GM18870 (cell line): ENCODE results near the gene RNU6-9.

Experiments
- ATAC-seq: cut with Tn5 transposase; IDR thresholded peaks from one replicate; pipeline ENCODE4 v1.9.1; 2021; ENCODE audit warnings: moderate library complexity; ENCODE audit not compliant: unreplicated experiment

RNU6-9 gene

DNA sequence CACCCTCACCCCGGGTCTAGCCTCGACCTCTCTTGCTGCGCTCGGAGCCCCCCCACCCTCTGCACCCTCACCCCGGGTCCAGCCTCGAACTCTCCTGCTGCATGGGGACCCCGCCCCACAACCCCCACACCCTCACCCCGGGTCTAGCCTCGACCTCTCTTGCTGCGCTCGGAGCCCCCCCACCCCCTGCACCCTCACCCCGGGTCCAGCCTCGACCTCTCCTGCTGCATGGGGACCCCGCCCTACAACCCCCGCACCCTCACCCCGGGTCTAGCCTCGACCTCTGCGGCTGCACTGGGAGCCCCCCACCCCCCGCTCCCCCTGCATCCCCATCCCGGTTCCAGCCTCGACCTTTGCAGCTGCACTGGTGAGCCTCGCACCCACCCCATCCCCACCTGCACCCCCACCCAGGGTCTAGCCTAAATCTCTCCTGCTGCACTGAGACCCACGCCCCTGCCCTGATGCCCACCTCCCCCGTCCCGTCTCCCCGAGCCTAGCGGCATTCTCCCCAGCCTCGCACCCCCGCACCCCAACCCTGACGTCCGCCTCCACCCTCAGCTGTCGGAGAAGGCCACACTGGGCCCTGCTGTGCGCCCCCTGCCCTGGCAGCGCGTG lies 32.0 kb upstream of the RNU6-9 start:
- no peak for ATAC-seq

- no peak for ATAC-seq
Observed at GRCh38 chr19:861756-862580, 31.3 kb upstream of the RNU6-9 start.

DNA sequence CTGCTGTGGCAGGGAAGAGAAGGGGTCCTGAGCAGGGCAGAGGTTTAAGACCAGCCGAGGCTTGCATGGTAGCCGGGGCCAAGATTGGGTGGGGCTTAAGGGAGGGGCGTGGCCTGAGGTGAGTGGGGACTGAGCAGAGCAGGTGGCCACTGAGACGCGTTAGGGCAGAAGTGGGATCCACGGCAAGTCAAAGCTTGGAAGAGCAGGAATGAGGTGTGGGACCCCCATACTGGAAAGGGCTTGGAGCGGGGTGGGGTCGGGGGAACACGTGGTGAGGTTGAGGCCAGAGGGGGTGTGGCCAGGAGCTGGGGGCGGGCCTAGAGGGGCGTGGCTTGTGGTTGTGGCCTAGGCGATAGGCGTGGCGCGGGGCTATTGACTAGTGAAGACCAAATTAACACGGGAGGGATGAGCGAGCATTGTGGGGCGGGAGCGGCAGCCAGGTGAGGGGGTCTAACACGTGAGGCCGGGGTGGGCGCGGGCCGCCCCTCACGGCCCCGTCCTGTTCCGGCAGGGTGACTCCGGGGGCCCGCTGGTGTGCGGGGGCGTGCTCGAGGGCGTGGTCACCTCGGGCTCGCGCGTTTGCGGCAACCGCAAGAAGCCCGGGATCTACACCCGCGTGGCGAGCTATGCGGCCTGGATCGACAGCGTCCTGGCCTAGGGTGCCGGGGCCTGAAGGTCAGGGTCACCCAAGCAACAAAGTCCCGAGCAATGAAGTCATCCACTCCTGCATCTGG lies 30.5 kb upstream of the RNU6-9 start:
- no peak for ATAC-seq

- ATAC-seq, result no peak
Observed at GRCh38 chr19:863315-863620, 30.0 kb upstream of the RNU6-9 start.

DNA sequence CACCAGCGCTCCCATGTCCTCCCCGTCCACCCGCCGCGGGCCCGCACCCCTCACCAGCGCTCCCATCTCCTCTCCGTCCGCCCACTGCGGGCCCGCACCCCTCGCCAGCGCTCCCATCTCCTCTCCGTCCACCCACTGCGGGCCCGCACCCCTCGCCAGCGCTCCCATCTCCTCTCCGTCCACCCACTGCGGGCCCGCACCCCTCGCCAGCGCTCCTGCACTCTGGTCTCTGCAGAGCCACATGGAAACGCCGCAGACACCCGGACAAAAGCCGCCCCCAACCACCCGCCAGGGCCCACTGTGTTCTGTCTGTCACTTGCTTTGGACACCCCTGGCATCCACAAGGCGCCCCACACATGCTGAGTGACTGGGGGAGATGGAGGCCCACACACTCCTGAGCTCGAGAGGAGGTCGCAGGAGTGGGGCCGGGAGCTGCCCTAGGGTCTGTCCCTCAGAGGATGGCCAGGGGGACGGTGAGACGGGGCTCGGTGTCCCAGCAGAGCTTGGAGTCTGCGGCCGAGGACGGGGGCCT lies 26.4 kb upstream of the RNU6-9 start:
- no peak for ATAC-seq

GRCh38 chr19:867301-867793 lies 25.9 kb upstream of the RNU6-9 start:
- ATAC-seq, result no peak

DNA sequence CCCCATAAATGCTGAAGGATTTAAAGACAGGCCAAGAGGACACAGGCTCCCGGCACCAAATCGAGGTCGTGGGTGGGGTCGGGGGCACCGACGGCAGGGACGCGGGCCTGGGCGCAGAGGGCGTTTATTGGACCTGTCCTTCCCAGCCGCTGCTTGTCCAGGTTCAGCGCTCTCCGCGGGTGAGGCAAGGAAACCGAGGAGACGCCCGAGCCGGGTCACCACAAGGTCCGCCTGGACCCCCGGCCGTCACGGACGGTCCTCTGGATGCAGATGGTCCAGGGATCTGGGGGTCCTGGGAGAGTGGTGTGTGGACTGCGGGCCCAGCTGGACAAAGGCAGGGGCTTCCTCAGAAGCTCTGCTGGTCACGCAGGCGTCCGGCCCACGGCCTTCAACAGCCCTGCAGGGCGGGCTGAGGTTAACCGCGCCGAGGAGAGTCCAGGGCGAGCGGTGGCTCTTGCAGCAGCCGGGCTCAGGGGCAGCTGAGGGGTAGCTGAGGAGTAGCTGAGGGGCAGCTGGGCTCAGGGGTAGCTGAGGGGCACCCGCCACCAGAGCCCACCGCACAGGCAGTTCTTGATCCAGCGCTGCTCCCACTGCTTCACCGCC lies 25.3 kb upstream of the RNU6-9 start:
- no peak for ATAC-seq

- no peak for ATAC-seq
Observed at GRCh38 chr19:868458-869244, 24.6 kb upstream of the RNU6-9 start.

GRCh38 chr19:869245-870177 lies 23.8 kb upstream of the RNU6-9 start:
- no peak for ATAC-seq

DNA sequence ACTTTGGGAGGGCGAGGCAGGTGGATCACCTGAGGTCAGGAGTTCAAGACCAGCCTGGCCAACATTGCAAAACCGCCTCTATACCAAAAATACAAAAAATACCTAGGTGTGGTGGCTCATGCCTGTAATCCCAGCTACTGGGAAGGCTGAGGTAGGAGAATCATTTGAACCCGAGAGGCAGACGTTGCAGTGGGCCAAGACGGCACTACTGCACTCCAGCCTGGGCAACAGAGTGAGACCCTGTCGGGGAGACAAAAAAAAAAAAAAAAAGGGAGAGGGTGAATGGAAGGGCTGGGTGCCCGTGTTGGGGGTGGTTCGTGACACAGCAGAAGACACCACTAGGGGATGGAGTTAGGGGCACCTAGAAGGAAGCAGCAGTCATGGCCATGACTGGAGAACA lies 23.0 kb upstream of the RNU6-9 start:
- no peak for ATAC-seq

GRCh38 chr19:870963-871401 lies 22.3 kb upstream of the RNU6-9 start:
- ATAC-seq, result no peak

GRCh38 chr19:871446-872265 lies 21.6 kb upstream of the RNU6-9 start:
- no peak for ATAC-seq

GRCh38 chr19:872266-872951 lies 20.9 kb upstream of the RNU6-9 start:
- ATAC-seq, result no peak

- no peak for ATAC-seq
Observed at GRCh38 chr19:873084-873483, 20.2 kb upstream of the RNU6-9 start.

DNA sequence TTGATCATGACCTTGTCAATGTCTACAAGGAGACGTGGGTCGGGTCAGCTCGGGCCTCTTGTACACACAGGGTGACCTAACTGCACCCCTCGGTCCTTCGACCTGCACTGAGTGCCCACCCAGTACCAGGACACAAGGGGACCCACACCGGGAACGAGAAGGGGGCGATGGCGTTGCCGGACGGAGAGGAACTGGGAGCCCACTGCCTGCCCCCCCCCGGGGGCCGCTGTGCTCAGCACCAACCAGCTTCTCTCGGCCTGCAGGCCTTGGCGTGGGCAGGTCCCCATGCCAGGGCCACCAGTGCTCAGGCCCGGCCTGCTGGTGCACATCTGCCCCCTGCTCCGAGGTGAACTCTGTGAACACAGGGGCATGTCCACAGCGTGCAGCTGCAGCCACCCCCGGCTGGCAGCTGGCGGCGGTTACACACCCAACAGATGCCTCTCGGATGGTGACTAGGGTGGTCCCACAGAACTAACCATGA lies 19.7 kb upstream of the RNU6-9 start:
- ATAC-seq, result no peak

DNA sequence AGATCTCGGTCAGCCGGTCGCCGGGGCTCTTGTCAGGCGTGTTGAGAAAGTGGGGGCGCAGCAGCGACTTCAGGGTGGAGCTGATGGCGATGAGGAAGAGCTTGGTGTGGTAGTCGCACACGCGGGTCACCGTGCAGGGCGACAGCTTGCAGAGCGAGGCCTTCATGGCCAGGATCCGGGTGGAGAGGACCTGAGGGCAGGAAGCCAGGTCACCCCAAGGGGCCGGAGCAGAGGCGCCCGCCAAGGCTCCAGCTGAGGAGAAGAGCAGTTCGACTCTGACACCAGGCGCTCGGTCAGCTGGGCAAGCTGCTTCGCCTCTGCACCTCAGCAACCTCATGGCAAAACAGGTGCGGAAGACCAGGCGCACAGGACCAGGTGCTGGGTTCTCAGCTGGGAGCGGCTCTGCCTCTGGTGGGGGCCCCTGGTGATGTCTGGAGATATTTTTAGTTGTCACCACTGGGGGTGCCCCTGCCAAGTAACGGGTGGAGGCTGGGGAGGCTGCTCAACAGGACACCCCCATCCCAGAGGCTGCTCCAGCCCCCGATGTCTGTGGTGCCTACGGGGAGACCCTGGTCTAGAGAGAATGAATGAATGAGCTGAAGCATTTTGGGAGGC lies 17.9 kb upstream of the RNU6-9 start:
- ATAC-seq, result no peak

GRCh38 chr19:876089-876488 lies 17.2 kb upstream of the RNU6-9 start:
- no peak for ATAC-seq
